ENCODE measurements around the gene ATF6B.
A peak's percentile ranks its signal among the peaks of the same experiment; 100 is the strongest.

The ATF6B gene

DNA sequence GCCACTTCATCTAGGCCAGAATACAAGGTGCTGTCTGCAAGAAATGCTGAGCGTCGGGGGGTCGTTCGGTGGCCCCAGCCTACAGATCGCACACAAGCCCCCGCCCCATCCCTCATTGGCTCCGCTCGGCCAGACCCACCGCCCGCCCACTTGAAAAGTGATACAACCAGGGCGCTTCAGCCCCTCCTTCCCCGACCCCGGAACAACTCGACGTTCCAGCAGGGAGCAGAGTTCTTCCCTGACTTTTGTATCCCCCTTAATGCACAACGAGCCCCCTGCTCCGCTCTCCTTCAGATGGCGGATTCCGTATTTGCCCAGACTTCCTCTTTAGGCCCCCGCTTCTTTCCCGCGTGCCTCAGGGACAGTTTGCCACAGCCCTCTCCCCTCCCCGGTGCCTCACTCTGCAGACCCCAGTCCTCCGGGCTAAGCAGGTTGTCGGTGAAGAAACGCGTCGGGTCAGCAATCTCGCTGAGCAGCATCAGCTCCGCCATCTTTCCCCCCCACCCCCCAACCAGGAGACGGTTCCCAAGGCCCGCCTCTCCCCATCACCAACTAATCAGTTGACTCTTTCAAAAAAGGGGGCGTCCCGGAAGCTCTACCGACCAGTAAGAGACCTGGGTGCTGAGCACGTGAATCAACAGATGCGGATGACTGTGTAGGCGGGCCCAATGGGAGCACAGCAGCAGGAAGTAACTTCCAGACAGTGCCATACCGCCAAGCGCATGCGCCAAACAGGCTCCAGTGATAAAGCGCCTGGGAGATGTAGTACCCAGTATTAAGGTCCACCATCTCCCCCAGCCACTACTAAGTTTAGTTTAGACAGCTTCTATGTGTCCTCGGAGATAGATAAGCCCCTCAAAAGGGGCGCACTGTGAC, at the start of gene ATF6B:
Gene ATF6B, minus strand, starts transcription at position 530 of the 876 bp plus-strand sequence. Its CDS starts 39 bp downstream, at position 491.
- peak; percentile 93 for DNase-seq

- DNase-seq: no peak
Observed at GRCh38 chr6:32177183-32177787, 49.2 kb upstream of the ATF6B start.

GRCh38 chr6:32176476-32177182, 48.6 kb upstream of the ATF6B start:
- no peak for DNase-seq

DNA sequence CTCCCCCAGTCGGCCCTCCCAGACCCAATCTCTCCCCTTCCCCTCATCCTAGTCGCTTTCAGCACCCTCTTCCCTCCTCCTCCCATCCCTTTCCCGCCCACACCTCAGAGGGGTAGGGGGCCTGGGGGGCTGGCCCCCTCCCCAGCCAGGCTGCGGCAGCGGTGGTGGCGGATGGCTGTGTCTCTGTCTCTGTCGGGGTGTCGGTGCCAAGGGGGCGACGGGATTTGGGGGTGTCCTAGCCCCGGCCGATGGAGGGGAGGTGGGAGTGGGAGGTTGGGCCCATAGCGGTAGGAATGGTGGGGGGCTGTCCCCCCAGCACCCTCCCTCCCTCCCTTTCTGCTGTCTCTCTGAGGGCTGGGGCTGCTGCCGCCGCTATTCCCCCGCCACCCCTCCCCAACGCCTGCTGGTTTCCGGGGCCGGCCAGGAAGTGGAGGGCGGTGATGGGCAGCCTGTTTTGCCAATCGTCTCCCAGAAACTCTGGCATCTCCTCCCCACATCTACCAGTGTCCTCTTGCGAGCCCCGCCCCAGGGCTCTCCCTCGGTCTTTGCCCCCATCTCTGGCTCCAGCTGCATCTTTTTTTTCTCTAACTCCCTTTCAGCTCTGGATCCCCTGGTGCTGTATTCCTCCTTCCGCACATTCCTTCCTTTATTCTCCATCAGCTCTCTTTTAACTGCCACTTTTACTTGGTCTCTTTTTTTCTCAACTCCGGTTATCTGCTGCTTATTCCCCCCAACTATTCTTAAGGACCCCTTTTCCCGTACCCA, 47.8 kb upstream of the ATF6B start, which contains the start of gene AGPAT1:
Gene AGPAT1, minus strand, starts transcription at position 374 of the 765 bp plus-strand sequence. CDS start 4,588 bp downstream, outside the sequence.
- peak; percentile 99 for DNase-seq

DNA sequence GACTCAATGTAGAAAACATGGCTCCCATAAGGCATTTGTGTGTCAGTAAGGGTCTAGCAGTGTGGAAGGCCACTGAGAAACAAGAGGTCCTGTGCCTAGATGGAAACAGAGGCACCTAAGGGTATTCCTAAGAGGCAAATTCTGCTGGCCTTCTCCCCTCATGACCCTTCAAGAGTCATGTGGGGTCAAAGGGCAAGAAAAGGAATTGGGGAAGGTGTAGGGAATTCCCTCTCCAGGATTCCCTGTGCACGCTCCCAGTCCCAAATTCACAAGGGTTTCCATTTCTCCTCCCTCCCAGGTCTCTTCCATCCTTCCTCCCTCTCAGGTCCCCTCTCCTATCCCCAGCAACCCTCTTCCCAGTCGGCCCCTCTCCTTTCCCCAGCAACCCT, 47.3 kb upstream of the ATF6B start:
- no peak for DNase-seq

GRCh38 chr6:32174416-32174815, 46.4 kb upstream of the ATF6B start:
- DNase-seq: no peak

DNA sequence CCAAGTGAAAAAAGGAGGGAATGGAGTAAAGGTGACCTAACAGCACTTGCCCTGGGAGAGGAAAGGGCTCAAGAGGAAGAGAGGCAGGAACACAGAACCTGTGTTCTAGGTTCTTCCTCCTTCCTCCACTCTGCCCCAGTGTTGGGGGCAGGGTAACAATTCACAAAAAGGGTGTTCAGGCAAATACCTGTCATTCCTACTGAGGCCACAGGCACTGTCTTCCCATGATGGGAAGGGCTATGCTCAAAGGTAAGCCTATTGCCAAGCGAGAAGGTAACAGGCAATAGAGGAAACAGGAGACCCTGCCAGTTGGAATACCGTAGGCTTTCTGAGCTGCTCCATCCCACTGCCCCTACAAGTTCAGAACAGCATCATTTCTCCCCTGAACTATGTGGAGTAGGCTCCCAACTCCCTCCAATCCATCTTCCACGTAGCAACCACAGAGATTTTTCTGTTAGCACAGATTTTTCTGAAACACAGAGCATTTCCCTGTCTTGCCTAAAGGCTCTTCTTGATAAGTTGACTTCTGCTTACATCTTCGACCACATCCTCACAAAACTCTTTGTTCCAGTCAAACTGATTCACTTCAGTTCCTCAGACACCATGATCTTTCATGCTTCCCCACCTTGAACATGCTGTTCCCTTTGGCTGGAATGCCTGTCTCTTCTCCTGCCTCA, 45.1 kb upstream of the ATF6B start:
- DNase-seq: no peak

DNA sequence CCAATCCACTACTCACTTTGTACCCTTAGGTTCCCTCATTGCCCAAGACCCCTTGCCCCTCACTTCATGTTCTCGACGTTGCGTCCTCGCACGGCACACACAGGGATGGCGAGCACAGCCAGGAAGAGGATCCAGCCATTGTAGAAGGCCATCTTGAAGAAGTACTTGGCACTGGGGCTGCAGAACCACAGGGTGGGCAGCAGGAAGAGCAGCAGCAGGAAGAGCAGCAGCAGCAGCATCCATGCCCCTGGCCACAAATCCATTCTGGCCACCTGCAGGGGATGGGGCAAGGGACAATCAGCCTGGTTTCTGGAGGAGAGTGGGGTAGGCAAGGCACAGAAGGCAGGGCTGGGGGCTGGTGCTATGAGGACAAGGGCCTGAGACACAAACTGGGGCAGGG, 43.2 kb upstream of the ATF6B start:
- no peak for DNase-seq

- no peak for DNase-seq
Observed at GRCh38 chr6:32170294-32170693, 42.2 kb upstream of the ATF6B start.

GRCh38 chr6:32168807-32169591, 41.0 kb upstream of the ATF6B start:
- DNase-seq: no peak

DNA sequence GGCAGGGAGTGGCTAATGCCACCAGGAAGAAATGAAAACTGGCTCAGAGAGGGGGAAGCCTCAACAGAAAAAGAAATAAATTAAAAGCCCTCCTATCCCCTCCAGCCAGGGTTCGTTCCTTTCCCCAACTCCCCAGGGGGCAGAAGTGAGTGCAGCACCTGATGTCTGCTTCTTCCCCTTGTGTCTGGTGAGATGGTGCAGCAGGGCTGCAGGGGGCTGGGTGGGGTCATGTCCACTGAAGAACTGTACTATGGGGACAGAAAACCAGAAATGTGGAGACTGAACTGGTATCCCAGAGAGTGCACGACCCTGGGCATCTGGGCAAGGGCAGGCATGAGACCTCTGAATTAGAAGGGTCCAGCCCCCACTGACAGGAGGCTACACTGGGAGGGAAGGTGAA, 40.3 kb upstream of the ATF6B start:
- DNase-seq: no peak

GRCh38 chr6:32167761-32168262, 39.8 kb upstream of the ATF6B start:
- no peak for DNase-seq

GRCh38 chr6:32167154-32167760, 39.2 kb upstream of the ATF6B start:
- no peak for DNase-seq

- DNase-seq: no peak
Observed at GRCh38 chr6:32166411-32167061, 38.5 kb upstream of the ATF6B start.

DNA sequence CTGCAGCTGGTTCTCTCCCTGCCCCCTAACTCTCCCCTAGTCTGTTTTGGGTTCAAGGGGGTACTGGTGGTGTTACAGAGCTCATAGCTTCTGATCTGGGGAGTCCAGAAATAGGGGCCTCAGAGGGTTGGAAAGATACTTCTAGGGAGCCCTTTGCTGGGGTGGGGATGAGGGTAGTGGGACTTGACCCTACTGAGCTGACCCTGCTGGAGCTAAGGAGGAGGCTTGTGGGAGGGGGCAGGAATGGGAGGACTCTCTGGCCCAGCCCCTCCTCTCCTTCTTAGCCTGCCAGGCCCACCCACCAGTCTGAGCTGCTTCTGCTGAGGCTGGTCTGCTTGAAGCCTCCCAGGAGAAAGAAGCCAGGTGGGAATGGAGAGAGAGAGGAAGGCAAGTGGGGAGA, 36.2 kb upstream of the ATF6B start, which contains the start of gene EGFL8:
Gene EGFL8, plus strand, starts transcription at position 301 of the 400 bp plus-strand sequence. CDS start 1,571 bp downstream, outside the sequence.
- DNase-seq: no peak

GRCh38 chr6:32163559-32164258, 35.7 kb upstream of the ATF6B start:
- DNase-seq: no peak

GRCh38 chr6:32158052-32158451, 30.0 kb upstream of the ATF6B start:
- DNase-seq: no peak

DNA sequence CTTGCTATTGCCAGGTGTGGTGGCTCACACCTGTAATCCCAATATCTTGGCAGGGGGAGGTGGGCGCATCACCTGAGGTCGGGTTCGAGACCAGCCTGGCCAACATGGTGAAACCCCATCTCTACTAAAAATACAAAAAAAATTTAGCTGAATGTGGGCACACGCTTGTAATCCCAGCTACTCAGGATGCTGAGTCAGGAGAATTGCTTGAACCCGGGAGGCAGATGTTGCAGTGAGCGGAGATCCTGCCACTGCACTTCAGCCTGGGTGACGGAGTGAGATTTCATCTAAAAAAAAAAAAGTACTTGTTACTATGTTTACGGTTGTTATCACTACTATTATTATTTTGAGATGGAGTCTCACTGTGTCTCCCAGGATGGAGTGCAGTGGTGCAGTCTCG, 28.8 kb upstream of the ATF6B start:
- DNase-seq: no peak

DNA sequence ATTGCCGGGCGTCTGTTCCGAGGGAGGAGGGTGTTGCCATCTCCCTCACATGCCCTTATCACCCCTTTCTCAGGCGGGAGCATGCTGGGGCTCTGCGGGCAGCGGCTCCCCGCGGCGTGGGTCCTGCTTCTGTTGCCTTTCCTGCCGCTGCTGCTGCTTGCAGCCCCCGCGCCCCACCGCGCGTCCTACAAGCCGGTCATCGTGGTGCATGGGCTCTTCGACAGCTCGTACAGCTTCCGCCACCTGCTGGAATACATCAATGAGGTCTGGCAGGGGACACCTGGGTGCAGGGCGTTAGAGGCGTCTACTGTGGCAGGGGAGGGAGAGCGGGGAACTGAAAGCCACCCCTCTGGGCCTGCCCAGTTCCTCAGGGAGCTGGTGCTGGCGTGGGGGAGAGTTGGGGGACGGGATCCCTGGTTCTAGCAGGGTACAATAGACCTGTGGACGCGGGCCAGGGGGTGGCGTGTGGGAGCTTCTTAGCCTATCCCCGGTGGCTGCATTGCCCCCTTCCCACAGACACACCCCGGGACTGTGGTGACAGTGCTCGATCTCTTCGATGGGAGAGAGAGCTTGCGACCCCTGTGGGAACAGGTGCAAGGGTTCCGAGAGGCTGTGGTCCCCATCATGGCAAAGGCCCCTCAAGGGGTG, 26.6 kb upstream of the ATF6B start:
- DNase-seq: peak; percentile 83

All from activated CD8-positive, alpha-beta memory T cell treated with anti-CD3 and anti-CD28 coated beads for 24 hours (primary cell).